ENCODE data around the gene PRKG2. TPM values are rescaled to one million over a fixed set of nuclear protein-coding genes. Genes with fewer than 3 reads are reported as not detected.
A peak's percentile ranks its signal among the peaks of the same experiment; 100 is the strongest.

PRKG2 gene
- total RNA-seq, 2 experiments from 2014 or later = 0.23 to 0.26 TPM

DNA sequence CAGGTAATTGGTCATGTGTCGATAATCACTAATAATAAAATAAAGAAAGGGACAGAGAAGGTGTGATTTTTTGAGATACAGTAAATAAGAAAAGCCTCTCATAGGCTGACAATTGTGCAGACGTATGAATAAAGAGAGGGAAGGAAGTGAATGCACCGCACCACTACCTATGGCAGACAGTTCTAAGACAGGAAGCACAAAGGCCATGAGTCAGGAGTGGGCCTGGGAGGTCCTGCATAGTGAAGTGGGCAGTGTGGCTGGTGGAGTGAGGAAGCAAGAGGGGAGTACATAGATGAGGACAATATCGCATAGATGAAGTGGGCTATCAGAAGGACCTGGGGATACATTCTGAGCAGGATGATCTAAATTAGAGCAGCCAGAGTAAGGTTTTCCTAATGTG lies 108.9 kb downstream of the PRKG2 start:
- CTCF ChIA-PET = no interaction called here
- no peaks in the 10 kb centered on the region for H3K27me3 Mint-ChIP-seq (ENCODE audit: low read depth)
- no peak overlapping the region for H3K27ac Mint-ChIP-seq
- ATAC-seq = no peak
- POLR2A ChIA-PET = no interaction called here
- H3K4me1 Mint-ChIP-seq (ENCODE audit: low read depth) = no peaks in the 10 kb centered on the region
- H3K36me3 Mint-ChIP-seq (ENCODE audit: low read depth) = no peaks in the 10 kb centered on the region
- H3K9me3 Mint-ChIP-seq (ENCODE audit: insufficient read depth) = no peaks in the 10 kb centered on the region
- H3K4me3 Mint-ChIP-seq = no peak overlapping the region
- DNase-seq = no peak

DNA sequence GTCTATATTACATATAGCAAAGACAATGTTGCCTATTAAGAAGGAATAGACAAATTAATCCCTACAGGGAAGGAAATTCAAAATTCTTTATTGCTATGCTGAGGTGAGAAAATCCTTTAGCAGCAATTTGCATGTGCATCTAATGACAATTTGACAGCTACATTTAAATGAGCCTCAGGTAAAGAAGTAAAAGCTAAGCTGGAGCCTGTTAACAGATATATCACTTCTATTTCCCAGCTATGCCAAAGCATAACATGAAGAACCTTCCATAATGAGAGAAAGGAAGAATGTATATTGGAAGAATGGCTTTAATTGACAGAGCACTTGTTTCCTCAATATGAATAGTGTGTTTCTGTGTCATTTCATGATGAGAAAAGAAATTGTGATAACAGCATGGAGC lies 112.9 kb downstream of the PRKG2 start:
- H3K36me3 Mint-ChIP-seq (ENCODE audit: low read depth) = no peaks in the 10 kb centered on the region
- DNase-seq (no peak), ATAC-seq (no peak)
- H3K4me1 Mint-ChIP-seq (ENCODE audit: low read depth) = no peaks in the 10 kb centered on the region
- POLR2A ChIA-PET = no interaction called here
- H3K9me3 Mint-ChIP-seq (ENCODE audit: insufficient read depth) = no peaks in the 10 kb centered on the region
- no peak overlapping the region for H3K27ac Mint-ChIP-seq
- CTCF ChIA-PET = no interaction called here
- H3K27me3 Mint-ChIP-seq (ENCODE audit: low read depth) = no peaks in the 10 kb centered on the region
- H3K4me3 Mint-ChIP-seq = no peak overlapping the region

GRCh38 chr4:81096566-81096965 lies 118.5 kb downstream of the PRKG2 start:
- Mint-ChIP-seq H3K9me3 (ENCODE audit: insufficient read depth) (no peaks in the 10 kb centered on the region), H3K27me3 (ENCODE audit: low read depth) (no peaks in the 10 kb centered on the region), H3K27ac (no peak overlapping the region), H3K4me1 (ENCODE audit: low read depth) (no peaks in the 10 kb centered on the region), H3K36me3 (ENCODE audit: low read depth) (no peaks in the 10 kb centered on the region), H3K4me3 (no peak overlapping the region)
- ChIA-PET CTCF (interaction anchor here (0.9 kb wide), 1 partner anchor 27 kb away, joined by 3 read pairs; no protein-coding TSS in a partner anchor), POLR2A (no interaction called here)
- ATAC-seq (no peak), DNase-seq (no peak)

DNA sequence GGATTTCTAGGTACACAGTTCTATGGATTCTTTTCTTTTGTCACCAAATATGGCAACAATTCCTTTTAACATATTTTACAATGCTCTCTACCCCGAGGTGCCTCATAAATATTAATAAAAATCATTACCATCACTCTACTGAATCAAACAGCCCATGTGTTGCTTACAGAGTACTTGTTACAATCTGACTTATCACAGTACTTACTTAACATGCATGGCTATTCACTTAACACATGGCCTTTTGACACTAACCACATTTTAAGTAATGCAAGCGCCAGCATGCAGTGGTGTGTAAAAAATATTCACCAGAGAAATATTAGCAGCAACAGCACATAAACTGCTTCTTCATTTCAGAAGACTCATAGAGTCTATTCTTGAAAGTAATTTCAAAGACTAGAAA lies 119.6 kb downstream of the PRKG2 start:
- H3K36me3 Mint-ChIP-seq (ENCODE audit: low read depth) = no peaks in the 10 kb centered on the region
- ATAC-seq (no peak), DNase-seq (no peak)
- ChIA-PET POLR2A (no interaction called here), CTCF (no interaction called here)
- H3K4me3 Mint-ChIP-seq = no peak overlapping the region
- no peaks in the 10 kb centered on the region for H3K9me3 Mint-ChIP-seq (ENCODE audit: insufficient read depth)
- H3K4me1 Mint-ChIP-seq (ENCODE audit: low read depth) = no peaks in the 10 kb centered on the region
- no peaks in the 10 kb centered on the region for H3K27me3 Mint-ChIP-seq (ENCODE audit: low read depth)
- no peak overlapping the region for H3K27ac Mint-ChIP-seq

DNA sequence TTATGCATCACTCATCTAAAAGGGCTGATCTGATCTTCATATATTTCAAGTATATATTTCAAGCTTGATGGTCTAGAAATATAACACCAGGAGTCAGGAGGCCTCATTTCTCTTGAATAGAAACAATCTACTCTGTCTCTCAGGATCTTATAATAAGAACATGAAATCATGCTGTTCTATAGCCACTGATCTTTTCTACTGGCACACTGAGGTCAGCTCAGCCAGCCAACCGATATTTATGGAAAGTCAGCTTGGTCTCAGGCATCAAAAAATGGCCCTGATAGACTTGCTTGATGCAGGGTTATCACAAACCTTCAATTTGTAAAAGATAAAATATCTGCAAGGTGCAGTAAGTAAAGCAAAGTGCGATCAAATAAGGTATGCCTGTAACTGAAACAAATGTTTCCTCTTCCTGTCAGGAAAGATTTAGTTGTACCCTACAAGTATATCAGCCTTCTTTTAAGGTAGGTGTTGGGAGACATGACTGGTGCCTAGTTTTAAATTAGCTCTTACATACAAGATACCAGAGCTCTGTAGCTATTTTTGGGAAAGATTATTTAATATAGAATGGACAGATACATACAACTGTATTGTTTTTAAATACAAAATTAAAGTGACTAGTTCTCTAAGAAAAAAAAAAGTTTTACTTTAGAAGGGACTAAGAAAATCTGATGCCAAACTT lies 121.2 kb downstream of the PRKG2 start:
- no peak overlapping the region for H3K27ac Mint-ChIP-seq
- no peaks in the 10 kb centered on the region for H3K36me3 Mint-ChIP-seq (ENCODE audit: low read depth)
- ChIA-PET POLR2A (no interaction called here), CTCF (interaction anchor here (1.3 kb wide), 1 partner anchor 24 kb away, joined by 5 read pairs; no protein-coding TSS in a partner anchor)
- H3K27me3 Mint-ChIP-seq (ENCODE audit: low read depth) = no peaks in the 10 kb centered on the region
- ATAC-seq = no peak
- no peak for DNase-seq
- H3K4me1 Mint-ChIP-seq (ENCODE audit: low read depth) = no peaks in the 10 kb centered on the region
- H3K9me3 Mint-ChIP-seq (ENCODE audit: insufficient read depth) = no peaks in the 10 kb centered on the region
- H3K4me3 Mint-ChIP-seq = no peak overlapping the region

- Mint-ChIP-seq H3K4me3 (no peak overlapping the region), H3K27ac (no peak overlapping the region), H3K27me3 (ENCODE audit: low read depth) (no peaks in the 10 kb centered on the region), H3K9me3 (ENCODE audit: insufficient read depth) (no peaks in the 10 kb centered on the region), H3K36me3 (ENCODE audit: low read depth) (no peaks in the 10 kb centered on the region), H3K4me1 (ENCODE audit: low read depth) (no peaks in the 10 kb centered on the region)
- ATAC-seq = no peak
- POLR2A ChIA-PET = no interaction called here
- CTCF ChIA-PET = interaction anchor here (1.2 kb wide), 1 partner anchor 15 kb away, joined by 3 read pairs; no protein-coding TSS in a partner anchor
- no peak for DNase-seq
These were observed 129.0 kb downstream of the PRKG2 start for GRCh38 chr4:81085979-81086378.

GRCh38 chr4:81085291-81085690 lies 129.7 kb downstream of the PRKG2 start:
- no peak for DNase-seq

GRCh38 chr4:81084634-81085033 lies 130.4 kb downstream of the PRKG2 start:
- no peaks in the 10 kb centered on the region for H3K9me3 Mint-ChIP-seq (ENCODE audit: insufficient read depth)
- ATAC-seq = no peak
- H3K36me3 Mint-ChIP-seq (ENCODE audit: low read depth) = no peaks in the 10 kb centered on the region
- ChIA-PET POLR2A (no interaction called here), CTCF (no interaction called here)
- no peaks in the 10 kb centered on the region for H3K27me3 Mint-ChIP-seq (ENCODE audit: low read depth)
- no peak for DNase-seq
- H3K4me3 Mint-ChIP-seq = no peak overlapping the region
- H3K4me1 Mint-ChIP-seq (ENCODE audit: low read depth) = no peaks in the 10 kb centered on the region
- no peak overlapping the region for H3K27ac Mint-ChIP-seq

More at GRCh38 chr4:81085291-81085690, 129.7 kb downstream of the PRKG2 start:
- Mint-ChIP-seq H3K27ac (no peak overlapping the region), H3K27me3 (ENCODE audit: low read depth) (no peaks in the 10 kb centered on the region), H3K9me3 (ENCODE audit: insufficient read depth) (no peaks in the 10 kb centered on the region), H3K4me3 (no peak overlapping the region), H3K36me3 (ENCODE audit: low read depth) (no peaks in the 10 kb centered on the region), H3K4me1 (ENCODE audit: low read depth) (no peaks in the 10 kb centered on the region)
- ChIA-PET POLR2A (no interaction called here), CTCF (interaction anchor here (1.2 kb wide), 1 partner anchor 14 kb away, joined by 3 read pairs; no protein-coding TSS in a partner anchor)
- no peak for ATAC-seq

DNA sequence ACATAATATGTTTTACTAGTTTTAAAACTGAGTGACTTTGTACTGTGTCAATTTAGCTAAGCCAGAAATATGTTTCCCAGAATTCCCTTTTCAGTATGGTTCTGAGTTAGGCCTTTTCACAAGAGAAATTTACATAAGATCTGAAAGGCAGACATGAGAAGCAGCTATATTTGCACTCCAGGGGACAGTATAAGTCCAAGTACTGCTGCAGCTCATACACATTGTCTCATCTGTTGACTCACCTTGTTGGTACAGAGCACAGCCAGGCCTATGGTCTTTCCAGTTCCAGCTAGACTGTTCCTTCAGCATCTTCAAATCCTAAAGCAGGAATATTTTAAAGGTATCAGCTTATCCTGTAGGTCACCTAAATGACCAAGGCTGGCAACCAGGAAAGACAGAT lies 131.0 kb downstream of the PRKG2 start:
- Mint-ChIP-seq H3K4me1 (ENCODE audit: low read depth) (no peaks in the 10 kb centered on the region), H3K4me3 (no peak overlapping the region)

DNA sequence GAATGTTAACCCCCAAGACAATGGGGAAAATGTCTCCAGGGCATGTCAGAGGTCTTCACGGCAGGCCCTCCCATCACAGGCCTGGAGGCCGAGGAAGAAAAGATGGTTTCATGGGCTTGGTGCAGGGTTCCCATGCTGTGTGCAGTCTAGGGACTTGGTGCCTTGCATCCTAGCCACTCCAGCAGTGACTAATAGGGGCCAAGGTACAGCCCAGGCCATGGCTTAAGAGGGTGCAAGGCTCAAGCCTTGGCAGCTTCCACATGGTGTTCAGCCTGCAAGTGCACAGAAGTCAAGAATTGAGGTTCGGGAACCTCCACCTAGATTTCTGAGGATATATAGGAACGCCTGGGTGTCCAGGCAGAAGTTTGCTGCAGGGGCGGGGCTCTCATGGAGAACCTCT lies 133.9 kb downstream of the PRKG2 start:
- ATAC-seq (no peak), DNase-seq (no peak)
- Mint-ChIP-seq H3K27me3 (ENCODE audit: low read depth) (peaks cover 6% of the 10 kb centered on the region), H3K27ac (no peak overlapping the region), H3K36me3 (ENCODE audit: low read depth) (no peaks in the 10 kb centered on the region), H3K4me1 (ENCODE audit: low read depth) (no peaks in the 10 kb centered on the region), H3K4me3 (no peak overlapping the region), H3K9me3 (ENCODE audit: insufficient read depth) (no peaks in the 10 kb centered on the region)
- POLR2A ChIA-PET = no interaction called here
- CTCF ChIA-PET = no interaction called here

More for the DNA sequence above, 131.0 kb downstream of the PRKG2 start:
- DNase-seq (no peak), ATAC-seq (no peak)
- ChIA-PET CTCF (interaction anchor here (0.8 kb wide), 1 partner anchor 268 kb away, joined by 3 read pairs; no protein-coding TSS in a partner anchor), POLR2A (no interaction called here)
- Mint-ChIP-seq H3K36me3 (ENCODE audit: low read depth) (no peaks in the 10 kb centered on the region), H3K27ac (no peak overlapping the region), H3K27me3 (ENCODE audit: low read depth) (no peaks in the 10 kb centered on the region), H3K9me3 (ENCODE audit: insufficient read depth) (no peaks in the 10 kb centered on the region)

DNA sequence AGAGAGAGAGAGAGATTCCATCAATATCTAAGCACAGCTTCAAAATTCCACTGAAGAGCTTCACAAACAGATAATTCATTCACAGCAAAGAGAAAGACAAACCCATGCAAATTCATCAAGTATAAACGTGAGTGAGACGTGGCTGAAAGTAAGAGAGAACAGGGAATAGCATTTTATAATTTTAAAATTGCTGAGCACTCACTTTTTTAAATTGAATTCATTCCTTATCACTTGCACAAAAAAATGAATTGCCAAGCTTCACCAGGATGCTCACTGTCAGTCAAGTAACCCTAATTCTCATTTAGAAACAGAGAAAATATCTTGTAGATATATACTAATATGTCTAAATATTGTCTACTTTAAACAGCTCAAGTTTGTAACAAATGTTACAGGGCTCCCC lies 144.0 kb downstream of the PRKG2 start:
- ATAC-seq = no peak
- H3K27ac Mint-ChIP-seq = no peak overlapping the region

DNA sequence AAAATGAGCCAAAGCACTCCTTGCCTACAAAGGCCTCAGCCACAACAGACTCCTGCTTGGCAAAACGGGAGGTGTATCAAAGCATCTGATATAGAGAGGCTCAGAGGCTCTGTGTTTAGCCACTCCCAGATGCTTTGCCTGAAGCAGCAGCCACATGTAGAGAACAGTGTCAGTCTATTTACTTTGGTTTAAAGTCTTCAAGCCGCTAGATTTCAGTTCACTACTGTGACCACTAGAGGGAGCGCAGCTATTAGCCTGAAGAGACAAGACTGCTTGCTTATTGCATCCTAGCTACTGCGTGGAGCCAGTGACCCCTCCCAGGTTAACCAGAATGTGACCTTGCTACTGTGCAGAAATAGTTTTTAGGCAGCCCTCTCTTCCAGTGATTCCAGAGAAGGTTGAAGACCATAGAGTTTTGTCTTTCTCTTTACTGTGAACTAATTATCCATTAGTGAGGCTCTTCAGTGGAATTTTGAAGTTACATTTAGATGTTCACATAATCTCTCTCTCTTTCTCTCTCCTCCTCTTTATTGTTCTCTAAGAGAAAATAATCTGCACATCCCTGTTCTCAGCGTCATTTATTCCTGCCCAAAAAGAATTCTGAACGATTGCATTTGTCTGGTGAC lies 145.2 kb downstream of the PRKG2 start:
- CTCF ChIA-PET = interaction anchor here (0.6 to 3.5 kb wide), 12 partner anchors 9 to 283 kb away, joined by 3 to 48 read pairs (median 6); no protein-coding TSS in a partner anchor
- no peak overlapping the region for H3K4me3 Mint-ChIP-seq
- H3K4me1 Mint-ChIP-seq (ENCODE audit: low read depth) = no peaks in the 10 kb centered on the region
- POLR2A ChIA-PET = no interaction called here
- H3K27ac Mint-ChIP-seq = no peak overlapping the region
- ATAC-seq (peak; percentile 84), DNase-seq (peak; percentile 68)
- no peaks in the 10 kb centered on the region for H3K36me3 Mint-ChIP-seq (ENCODE audit: low read depth)
- H3K27me3 Mint-ChIP-seq (ENCODE audit: low read depth) = peaks cover 14% of the 10 kb centered on the region
- H3K9me3 Mint-ChIP-seq (ENCODE audit: insufficient read depth) = no peaks in the 10 kb centered on the region

More for the DNA sequence above, 144.0 kb downstream of the PRKG2 start:
- peaks cover 14% of the 10 kb centered on the region for H3K27me3 Mint-ChIP-seq (ENCODE audit: low read depth)
- DNase-seq = no peak
- no peaks in the 10 kb centered on the region for H3K36me3 Mint-ChIP-seq (ENCODE audit: low read depth)
- no peak overlapping the region for H3K4me3 Mint-ChIP-seq
- no peaks in the 10 kb centered on the region for H3K4me1 Mint-ChIP-seq (ENCODE audit: low read depth)
- H3K9me3 Mint-ChIP-seq (ENCODE audit: insufficient read depth) = no peaks in the 10 kb centered on the region
- CTCF ChIA-PET = interaction anchor here (0.7 to 3.5 kb wide), 7 partner anchors 8 to 338 kb away, joined by 3 to 48 read pairs (median 6); no protein-coding TSS in a partner anchor
- POLR2A ChIA-PET = no interaction called here

All from activated CD8-positive, alpha-beta T cell treated with anti-CD3 and anti-CD28 coated beads, Interleukin-2, amount 10 ng/mL, durations not matched to agents 7 days and 5 days (primary cell).